Thoracic aorta (tissue), 2 donors: Measurements from ENCODE around the gene SLC6A6. TPM values are rescaled to one million over a fixed set of nuclear protein-coding genes. Genes with fewer than 3 reads are reported as not detected.

ENCODE experiments used
- ATAC-seq: fragments of 150-250 bp; one replicate; pipeline ENCODE4 v1.8.0; 2017; ENCODE audit warnings: low read depth; ENCODE audit not compliant: insufficient number of reproducible peaks, low FRiP score
- DNase-seq: peaks from one replicate; pipeline ENCODE4 v3.0.0-alpha.2; 2020; ENCODE audit warnings: low spot score
- H3K27ac ChIP-seq, 2 donors: fragments of 200-600 bp; sonication (generic); 1 replicate in 1 of 2; 2 replicates in 1 of 2; pipeline ENCODE4 v1.5.1; 2016; ENCODE audit warnings: mild to moderate bottlenecking in 2 of 2, moderate library complexity in 2 of 2
- H3K27me3 ChIP-seq: fragments of 200-600 bp; sonication (generic); replicated peaks from 2 replicates; pipeline ENCODE4 v1.6.0; 2016; ENCODE audit warnings: mild to moderate bottlenecking; ENCODE audit not compliant: insufficient read depth
- H3K36me3 ChIP-seq: fragments of 200-600 bp; sonication (generic); one replicate; pipeline ENCODE4 v1.5.1; 2016
- H3K4me1 ChIP-seq, 2 donors: fragments of 200-600 bp; sonication (generic); 1 replicate in 1 of 2; 2 replicates in 1 of 2; pipeline versions ENCODE4 v1.5.1 to v1.6.0; 2016; ENCODE audit warnings: low read depth in 2 of 2, mild to moderate bottlenecking in 1 of 2; ENCODE audit not compliant: control insufficient read depth in 1 of 2
- H3K4me3 ChIP-seq: fragments of 200-600 bp; sonication (generic); 2 replicates; pipeline ENCODE4 v1.5.1; 2016; ENCODE audit warnings: mild to moderate bottlenecking
- H3K9me3 ChIP-seq: fragments of 200-600 bp; sonication (generic); 2 replicates; pipeline ENCODE4 v1.5.1; 2016
- total RNA-seq, 2 donors: library from RNA; depleted of rRNA; stranded (reverse); fragments of >200 nt; gene quantifications; one replicate each; pipeline versions ENCODE4 v1.1.0 to v1.2.3, GENCODE V29; 2016
- TF ChIP-seq, protein P1 (sequence below): fragments of 200-600 bp; sonication (generic); IDR thresholded peaks from one replicate; pipeline ENCODE4 v1.5.1; 2019; ENCODE audit warnings: antibody characterized with exemption

SLC6A6 gene
- total RNA-seq, 2 donors from 2014 or later, result 33.5 to 45.5 TPM

DNA sequence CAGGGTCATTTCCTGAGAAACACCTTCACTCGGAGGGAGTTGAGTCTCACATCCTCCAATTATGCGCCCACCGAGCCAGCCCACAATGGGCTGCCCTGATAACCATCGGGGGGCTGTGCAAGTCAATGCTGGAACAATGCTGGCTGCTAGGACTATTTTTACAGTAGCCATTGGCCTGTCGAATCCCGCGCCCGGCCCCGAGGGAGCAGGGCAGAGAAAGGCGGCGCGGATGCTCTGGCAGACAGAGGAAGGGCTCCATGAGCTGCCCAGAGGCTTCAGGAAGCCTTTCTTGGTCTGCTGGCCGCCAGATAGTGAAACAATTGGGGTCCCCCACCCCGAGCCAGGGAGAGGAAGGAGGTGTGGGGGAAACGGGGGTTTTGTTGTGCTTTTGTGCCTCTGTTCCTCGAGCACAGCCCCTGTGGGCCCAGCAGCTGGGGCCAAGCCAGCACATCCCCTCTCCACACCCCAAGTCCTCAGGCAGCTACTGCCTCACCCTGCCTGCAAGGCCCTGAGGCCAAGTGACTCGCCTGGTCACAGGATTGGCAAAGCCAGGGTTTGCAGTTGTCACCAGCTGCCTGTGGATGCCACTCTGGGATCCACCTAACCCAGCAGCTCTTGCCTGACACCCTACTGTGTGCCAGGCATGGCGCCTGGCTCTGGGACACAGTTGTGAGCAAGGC, 39.0 kb downstream of the SLC6A6 start:
- H3K4me1 ChIP-seq, result peaks cover 10 to 25% of the 10 kb centered on the region in 2 donors
- H3K36me3 ChIP-seq, result peaks cover 12% of the 10 kb centered on the region
- no peaks in the 10 kb centered on the region for H3K27me3 ChIP-seq
- no peak for ATAC-seq
- no peaks in the 10 kb centered on the region for H3K9me3 ChIP-seq
- TF ChIP-seq, protein P1, sequence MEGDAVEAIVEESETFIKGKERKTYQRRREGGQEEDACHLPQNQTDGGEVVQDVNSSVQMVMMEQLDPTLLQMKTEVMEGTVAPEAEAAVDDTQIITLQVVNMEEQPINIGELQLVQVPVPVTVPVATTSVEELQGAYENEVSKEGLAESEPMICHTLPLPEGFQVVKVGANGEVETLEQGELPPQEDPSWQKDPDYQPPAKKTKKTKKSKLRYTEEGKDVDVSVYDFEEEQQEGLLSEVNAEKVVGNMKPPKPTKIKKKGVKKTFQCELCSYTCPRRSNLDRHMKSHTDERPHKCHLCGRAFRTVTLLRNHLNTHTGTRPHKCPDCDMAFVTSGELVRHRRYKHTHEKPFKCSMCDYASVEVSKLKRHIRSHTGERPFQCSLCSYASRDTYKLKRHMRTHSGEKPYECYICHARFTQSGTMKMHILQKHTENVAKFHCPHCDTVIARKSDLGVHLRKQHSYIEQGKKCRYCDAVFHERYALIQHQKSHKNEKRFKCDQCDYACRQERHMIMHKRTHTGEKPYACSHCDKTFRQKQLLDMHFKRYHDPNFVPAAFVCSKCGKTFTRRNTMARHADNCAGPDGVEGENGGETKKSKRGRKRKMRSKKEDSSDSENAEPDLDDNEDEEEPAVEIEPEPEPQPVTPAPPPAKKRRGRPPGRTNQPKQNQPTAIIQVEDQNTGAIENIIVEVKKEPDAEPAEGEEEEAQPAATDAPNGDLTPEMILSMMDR, result no peak
- no peak overlapping the region for H3K27ac ChIP-seq
- DNase-seq, result no peak
- no peak overlapping the region for H3K4me3 ChIP-seq

DNA sequence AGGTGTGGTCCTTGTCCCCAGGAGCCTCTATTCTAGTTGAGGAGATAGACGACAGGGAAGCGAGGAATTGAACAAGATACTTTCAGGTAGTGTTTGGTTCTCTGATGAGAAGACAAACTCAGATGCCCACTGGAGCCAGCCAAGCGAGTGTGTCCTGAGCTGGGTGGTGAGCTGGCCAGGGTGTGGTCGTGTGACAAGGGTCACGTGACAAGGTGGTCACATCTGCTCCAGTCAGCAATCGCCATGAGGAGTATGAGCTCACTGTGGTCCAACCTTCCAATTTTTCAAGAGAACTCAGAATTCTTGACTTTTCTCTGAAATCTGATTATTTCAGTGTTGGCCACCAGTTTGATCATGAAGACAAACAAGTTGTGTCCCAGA, 39.5 kb downstream of the SLC6A6 start:
- ATAC-seq (no peak), DNase-seq (no peak)
- H3K4me3 ChIP-seq, result no peak overlapping the region
- no peak overlapping the region for H3K27ac ChIP-seq
- H3K9me3 ChIP-seq, result no peaks in the 10 kb centered on the region
- TF ChIP-seq, protein P1, result no peak
- no peaks in the 10 kb centered on the region for H3K27me3 ChIP-seq
- H3K36me3 ChIP-seq, result peaks cover 16% of the 10 kb centered on the region
- H3K4me1 ChIP-seq, result peaks cover 10 to 25% of the 10 kb centered on the region in 2 donors

DNA sequence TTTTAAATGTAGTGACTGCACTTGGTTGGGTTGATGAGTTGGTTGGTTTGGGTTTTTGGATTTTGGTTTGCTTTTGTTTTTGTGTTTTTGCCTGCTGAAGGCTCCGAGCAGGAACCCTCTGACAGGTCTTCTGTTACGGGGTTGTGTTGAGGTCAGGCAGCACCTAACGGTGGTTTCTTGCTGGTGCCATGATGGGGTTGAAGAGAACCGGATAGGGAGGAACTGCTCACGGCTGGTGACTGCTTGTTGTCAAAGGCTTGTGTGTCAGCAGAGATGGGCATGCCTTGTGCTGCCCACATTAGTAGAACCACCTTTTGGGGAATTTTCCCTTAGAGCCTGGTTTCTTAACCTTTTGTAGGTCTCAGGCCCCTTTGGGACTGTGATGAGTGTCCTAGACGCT, 42.0 kb downstream of the SLC6A6 start:
- ATAC-seq, result no peak

DNA sequence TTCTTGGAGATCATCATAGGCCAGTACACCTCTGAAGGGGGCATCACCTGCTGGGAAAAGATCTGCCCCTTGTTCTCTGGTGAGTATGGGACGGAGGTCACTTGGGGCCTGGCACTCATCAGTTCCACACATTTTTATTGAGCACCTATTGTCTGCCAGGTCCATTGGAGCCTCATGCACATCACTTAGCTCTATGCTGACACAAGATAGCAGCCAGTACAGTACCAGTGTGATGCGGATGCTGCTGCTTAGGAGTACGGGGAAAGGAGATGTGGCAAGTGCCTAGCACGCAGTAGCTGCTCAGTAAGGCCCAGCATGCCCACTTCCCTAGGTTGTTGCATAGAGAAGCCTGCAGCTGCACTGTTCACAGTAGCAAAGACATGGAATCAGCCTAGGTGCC, 43.4 kb downstream of the SLC6A6 start:
- no peak overlapping the region for H3K4me3 ChIP-seq
- H3K9me3 ChIP-seq, result no peaks in the 10 kb centered on the region
- peaks cover 0 to 6% of the 10 kb centered on the region in 2 donors for H3K4me1 ChIP-seq
- no peaks in the 10 kb centered on the region for H3K27me3 ChIP-seq
- no peak for DNase-seq
- TF ChIP-seq, protein P1, result no peak
- H3K27ac ChIP-seq, result no peak overlapping the region
- peaks cover 26% of the 10 kb centered on the region for H3K36me3 ChIP-seq
- no peak for ATAC-seq

More for the DNA sequence above, 42.0 kb downstream of the SLC6A6 start:
- H3K9me3 ChIP-seq, result no peaks in the 10 kb centered on the region
- no peak overlapping the region for H3K27ac ChIP-seq
- H3K36me3 ChIP-seq, result peaks cover 26% of the 10 kb centered on the region
- peaks cover 5 to 19% of the 10 kb centered on the region in 2 donors for H3K4me1 ChIP-seq
- TF ChIP-seq, protein P1, result no peak
- DNase-seq, result no peak
- H3K4me3 ChIP-seq, result no peak overlapping the region
- no peaks in the 10 kb centered on the region for H3K27me3 ChIP-seq

DNA sequence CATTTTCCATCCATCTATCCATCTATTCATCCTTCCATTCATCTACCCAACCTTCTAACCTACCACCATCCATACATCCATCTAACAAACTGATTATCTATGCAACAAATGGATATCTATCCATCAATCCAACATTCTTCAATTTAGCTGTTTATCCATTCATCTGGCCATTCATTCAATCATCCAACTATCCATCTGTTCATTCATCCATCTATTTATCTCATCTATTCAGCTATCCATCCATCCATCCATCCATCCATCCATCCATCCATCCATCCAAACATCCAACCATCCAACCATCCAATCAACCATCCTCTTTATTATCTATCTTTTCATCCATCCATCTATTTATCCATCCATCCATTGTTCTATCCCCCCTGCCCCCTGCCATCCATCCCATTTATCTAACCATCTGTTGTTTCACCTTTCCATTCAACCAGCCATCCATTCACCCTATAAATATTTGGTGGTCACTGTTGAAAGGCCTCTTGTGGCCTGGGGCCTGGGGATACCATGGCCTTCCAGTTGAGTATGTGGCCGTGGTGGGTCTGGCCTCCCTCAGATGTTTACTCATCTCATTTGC, 44.7 kb downstream of the SLC6A6 start:
- Histone ChIP-seq H3K4me3 (no peak overlapping the region), H3K36me3 (peaks cover 26% of the 10 kb centered on the region), H3K27me3 (no peaks in the 10 kb centered on the region), H3K27ac (no peak overlapping the region), H3K4me1 (peaks cover 3 to 17% of the 10 kb centered on the region in 2 donors), H3K9me3 (no peaks in the 10 kb centered on the region)
- ATAC-seq (no peak), DNase-seq (no peak)
- TF ChIP-seq, protein P1, result no peak
